SK-N-SH treated with all-trans-retinoic acid at 6 μM for 48 hours (cell line): ENCODE measurements around the gene SPN.

Source experiments
- ATAC-seq: fragments of 200-7000 bp; cut with Tn5 transposase; 3 replicates; pipeline ENCODE4 v1.9.1; 2020; ENCODE audit warnings: mild to moderate bottlenecking, moderate library complexity
- ARNTL ChIP-seq: fragments of 450-650 bp; formaldehyde crosslinking; IDR thresholded peaks from 2 replicates; pipeline ENCODE4 v1.5.0; 2020; ENCODE audit warnings: low read depth, mild to moderate bottlenecking, moderate library complexity, borderline replicate concordance
- CREB5 ChIP-seq: fragments of 250-450 bp; sonication (Bioruptor Pico); IDR thresholded peaks from 2 replicates; pipeline ENCODE4 v1.5.1; 2020; ENCODE audit warnings: low read depth, mild to moderate bottlenecking, moderate library complexity
- CSDC2 ChIP-seq: fragments of 250-450 bp; sonication (Bioruptor Pico); IDR thresholded peaks from 2 replicates; pipeline ENCODE4 v1.5.0; 2020; ENCODE audit warnings: mild to moderate bottlenecking, moderate library complexity
- ESRRG ChIP-seq: fragments of 250-450 bp; sonication (Bioruptor Pico); IDR thresholded peaks from 2 replicates; pipeline ENCODE4 v1.6.1; 2021; ENCODE audit warnings: mild to moderate bottlenecking
- GLIS3 ChIP-seq: fragments of 250-450 bp; sonication (Bioruptor Pico); IDR thresholded peaks from 2 replicates; pipeline ENCODE4 v1.5.0; 2020; ENCODE audit warnings: mild to moderate bottlenecking, moderate library complexity
- ISL1 ChIP-seq: fragments of 250-450 bp; sonication (Bioruptor Pico); IDR thresholded peaks from 2 replicates; pipeline ENCODE4 v2.1.2; 2022; ENCODE audit warnings: mild to moderate bottlenecking, moderate library complexity
- OSR1 ChIP-seq: fragments of 250-450 bp; sonication (Bioruptor Pico); IDR thresholded peaks from 2 replicates; pipeline ENCODE4 v1.8.0; 2022; ENCODE audit warnings: moderate library complexity, mild to moderate bottlenecking, inconsistent platforms
- PATZ1 ChIP-seq: fragments of 250-450 bp; sonication (Bioruptor Pico); IDR thresholded peaks from 2 replicates; pipeline ENCODE4 v1.8.0; 2020; ENCODE audit warnings: mild to moderate bottlenecking, moderate library complexity, borderline replicate concordance
- POU6F1 ChIP-seq: fragments of 250-450 bp; sonication (Bioruptor Pico); IDR thresholded peaks from 2 replicates; pipeline ENCODE4 v1.8.0; 2021; ENCODE audit warnings: low read depth, mild to moderate bottlenecking, moderate library complexity, borderline replicate concordance
- RARB ChIP-seq: fragments of 250-450 bp; sonication (Bioruptor Pico); IDR thresholded peaks from 2 replicates; pipeline ENCODE4 v1.8.0; 2021; ENCODE audit warnings: mild to moderate bottlenecking, moderate library complexity
- SNAI2 ChIP-seq: fragments of 250-450 bp; sonication (Bioruptor Pico); IDR thresholded peaks from 2 replicates; pipeline ENCODE4 v1.5.0; 2020; ENCODE audit warnings: mild to moderate bottlenecking, moderate library complexity
- TCF4 ChIP-seq: fragments of 250-450 bp; sonication (Bioruptor Pico); IDR thresholded peaks from 2 replicates; pipeline ENCODE4 v1.8.0; 2021; ENCODE audit warnings: mild to moderate bottlenecking, moderate library complexity, borderline replicate concordance
- TOX ChIP-seq: fragments of 250-450 bp; sonication (Bioruptor Pico); IDR thresholded peaks from 2 replicates; pipeline ENCODE4 v1.8.0; 2021; ENCODE audit warnings: mild to moderate bottlenecking, moderate library complexity, borderline replicate concordance
- TSHZ2 ChIP-seq: fragments of 250-450 bp; sonication (Bioruptor Pico); IDR thresholded peaks from 2 replicates; pipeline ENCODE4 v1.5.0; 2020; ENCODE audit warnings: mild to moderate bottlenecking, moderate library complexity
- ZC3H10 ChIP-seq: fragments of 250-450 bp; sonication (Bioruptor Pico); IDR thresholded peaks from 2 replicates; pipeline ENCODE4 v1.5.1; 2021; ENCODE audit warnings: mild to moderate bottlenecking, moderate library complexity
- ZNF565 ChIP-seq: fragments of 450-650 bp; formaldehyde crosslinking; conservative IDR thresholded peaks from 2 replicates; pipeline ENCODE4 v1.5.0; 2020; ENCODE audit warnings: low read depth, mild to moderate bottlenecking, moderate library complexity
- ZNF70 ChIP-seq: fragments of 450-650 bp; formaldehyde crosslinking; IDR thresholded peaks from 2 replicates; pipeline ENCODE4 v1.5.0; 2020; ENCODE audit warnings: mild to moderate bottlenecking, moderate library complexity
- ZNF8 ChIP-seq: fragments of 450-650 bp; formaldehyde crosslinking; IDR thresholded peaks from 2 replicates; pipeline ENCODE4 v1.5.0; 2020; ENCODE audit warnings: mild to moderate bottlenecking, moderate library complexity

Gene SPN

GRCh38 chr16:29662000-29662728 is 883 bp upstream of the SPN start:
- no peak for ATAC-seq
- TF ChIP-seq PATZ1 (CRISPR knock-in tag) (no peak), TSHZ2 (CRISPR knock-in tag) (no peak), ISL1 (CRISPR knock-in tag) (no peak), POU6F1 (CRISPR knock-in tag) (no peak)

GRCh38 chr16:29662729-29663015 is 375 bp upstream of the SPN start:
- ATAC-seq = no peak
- TF ChIP-seq POU6F1 (CRISPR knock-in tag) (no peak), ESRRG (CRISPR knock-in tag) (no peak), ZNF70 (CRISPR knock-in tag) (no peak), TSHZ2 (CRISPR knock-in tag) (no peak), TOX (CRISPR knock-in tag) (no peak), ZC3H10 (CRISPR knock-in tag) (no peak), GLIS3 (no peak), CSDC2 (CRISPR knock-in tag) (no peak), ARNTL (CRISPR knock-in tag) (no peak), OSR1 (CRISPR knock-in tag) (no peak), CREB5 (CRISPR knock-in tag) (no peak), ISL1 (CRISPR knock-in tag) (no peak), TCF4 (CRISPR knock-in tag) (no peak), RARB (CRISPR knock-in tag) (no peak), ZNF565 (CRISPR knock-in tag) (no peak), SNAI2 (no peak), ZNF8 (no peak)
